ENCODE data around the gene EOLA1. TPM values are rescaled to one million over a fixed set of nuclear protein-coding genes. Genes with fewer than 3 reads are reported as not detected.
"Not testable (repeated sequence)": the region's sequence is repeated elsewhere in the genome, so short reads cannot be mapped to it uniquely, and the experiment has no call there.

The EOLA1 gene
- polyA plus RNA-seq, 1 experiment, result 16.3 TPM

GRCh38 chrX:149531599-149531998 lies 9.2 kb upstream of the EOLA1 start:
- DNase-seq (ENCODE audit: low read depth, low spot score), result no peak
- Histone ChIP-seq H3K27me3 (ENCODE audit: control insufficient read depth, insufficient read depth, low read length) (no peaks in the 10 kb centered on the region), H3K9me3 (ENCODE audit: control insufficient read depth, insufficient read depth, low read length) (no peaks in the 10 kb centered on the region), H3K27ac (ENCODE audit: low read depth, low read length) (no peak overlapping the region), H3K4me3 (ENCODE audit: low read depth, low read length) (no peak overlapping the region)
- ChIA-PET CTCF (no interaction called here), POLR2A (no interaction called here)
- no peak for TF ChIP-seq CTCF (IDR thresholded peaks at IDR 0.05; ENCODE audit: low read depth, low read length)

- H3K4me3 ChIP-seq (ENCODE audit: low read depth, low read length); H3K9me3 ChIP-seq (ENCODE audit: control insufficient read depth, insufficient read depth, low read length); H3K27me3 ChIP-seq (ENCODE audit: control insufficient read depth, insufficient read depth, low read length); POLR2A ChIA-PET; DNase-seq (ENCODE audit: low read depth, low spot score); H3K27ac ChIP-seq (ENCODE audit: low read depth, low read length); CTCF ChIA-PET: not testable (repeated sequence)
Observed at GRCh38 chrX:149532868-149533267, 7.9 kb upstream of the EOLA1 start.

GRCh38 chrX:149533999-149534398 lies 6.8 kb upstream of the EOLA1 start:
- H3K4me3 ChIP-seq (ENCODE audit: low read depth, low read length); POLR2A ChIA-PET; H3K27me3 ChIP-seq (ENCODE audit: control insufficient read depth, insufficient read depth, low read length); DNase-seq (ENCODE audit: low read depth, low spot score); H3K9me3 ChIP-seq (ENCODE audit: control insufficient read depth, insufficient read depth, low read length); H3K27ac ChIP-seq (ENCODE audit: low read depth, low read length); CTCF ChIA-PET: not testable (repeated sequence)

- CTCF ChIA-PET; POLR2A ChIA-PET; H3K4me3 ChIP-seq (ENCODE audit: low read depth, low read length); DNase-seq (ENCODE audit: low read depth, low spot score); H3K9me3 ChIP-seq (ENCODE audit: control insufficient read depth, insufficient read depth, low read length); H3K27me3 ChIP-seq (ENCODE audit: control insufficient read depth, insufficient read depth, low read length); H3K27ac ChIP-seq (ENCODE audit: low read depth, low read length): not testable (repeated sequence)
Observed at GRCh38 chrX:149534926-149535602, 5.7 kb upstream of the EOLA1 start.

- H3K9me3 ChIP-seq (ENCODE audit: control insufficient read depth, insufficient read depth, low read length); POLR2A ChIA-PET; H3K27ac ChIP-seq (ENCODE audit: low read depth, low read length); DNase-seq (ENCODE audit: low read depth, low spot score); H3K27me3 ChIP-seq (ENCODE audit: control insufficient read depth, insufficient read depth, low read length); CTCF ChIA-PET; H3K4me3 ChIP-seq (ENCODE audit: low read depth, low read length): not testable (repeated sequence)
Observed at GRCh38 chrX:149537474-149537873, 3.3 kb upstream of the EOLA1 start.

- peak overlapping the region; percentile 57 for H3K27ac ChIP-seq (ENCODE audit: low read depth, low read length)
- POLR2A ChIA-PET, result interaction anchor here (0.9 to 1.4 kb wide), 5 partner anchors 31 to 399 kb away, joined by 3 to 8 read pairs (median 4); partner anchors contain the start of genes EOLA2 and IDS
Observed at GRCh38 chrX:149539283-149540130, 1.3 kb upstream of the EOLA1 start.

More at GRCh38 chrX:149539283-149540130, 1.3 kb upstream of the EOLA1 start:
- Histone ChIP-seq H3K9me3 (ENCODE audit: control insufficient read depth, insufficient read depth, low read length) (no peaks in the 10 kb centered on the region), H3K27me3 (ENCODE audit: control insufficient read depth, insufficient read depth, low read length) (no peaks in the 10 kb centered on the region), H3K4me3 (ENCODE audit: low read depth, low read length) (peak overlapping the region; percentile 64)
- TF ChIP-seq CTCF (IDR thresholded peaks at IDR 0.05; ENCODE audit: low read depth, low read length), result no peak
- CTCF ChIA-PET, result interaction anchor here (0.6 to 2.5 kb wide), 6 partner anchors 11 to 399 kb away, joined by 3 to 8 read pairs (median 6); no protein-coding TSS in a partner anchor
- DNase-seq (ENCODE audit: low read depth, low spot score), result peak; percentile 69
